ENCODE data around the gene TEAD1. TPM values are rescaled to one million over a fixed set of nuclear protein-coding genes. Genes with fewer than 3 reads are reported as not detected.

Gene TEAD1
- total and polyA plus RNA-seq, 10 of the 15 experiments (the other 5 are each of a cell fraction or from before 2014, with no cell fraction given) = 0.01 to 0.59 (median 0.04) TPM; not detected in 6

DNA sequence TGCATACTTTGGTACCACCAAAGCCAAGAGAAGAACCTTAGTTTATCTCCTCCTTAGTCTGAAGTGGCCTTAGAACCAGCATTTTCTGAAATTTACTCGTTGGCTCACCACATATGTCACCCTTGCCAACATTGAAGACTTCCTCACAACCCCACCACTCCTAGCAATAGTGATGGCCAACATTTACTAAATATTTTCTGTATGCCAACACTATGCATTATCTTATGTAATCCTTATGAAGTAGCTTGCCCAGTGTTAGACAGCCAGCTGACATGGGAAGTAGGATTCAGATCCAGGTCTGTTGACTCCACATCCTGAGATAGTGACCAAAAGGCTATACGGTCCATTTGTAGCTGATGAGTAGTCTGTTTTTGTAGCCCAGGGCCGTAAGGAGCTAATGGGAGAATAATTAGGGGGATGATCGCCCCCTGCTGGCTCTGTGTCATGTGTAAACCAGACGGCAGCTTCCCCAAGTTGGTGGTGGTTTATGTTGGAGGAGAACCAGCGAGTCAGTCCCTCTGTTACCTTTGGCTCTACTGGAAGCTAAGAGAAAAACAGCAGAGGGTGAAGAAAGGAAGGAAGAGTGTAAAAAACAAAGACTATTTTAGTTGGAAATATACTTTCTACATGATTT, 214.4 kb downstream of the TEAD1 start:
- H3K9me3 ChIP-seq (replicated peaks; ENCODE audit: control insufficient read depth, insufficient read depth, low read length) = no peaks in the 10 kb centered on the region
- H4K20me1 ChIP-seq (ENCODE audit: control insufficient read depth, insufficient read depth) = no peaks in the 10 kb centered on the region
- ATAC-seq (peak; percentile 94), FAIRE-seq (peak; percentile 27), DNase-seq (ENCODE audit: low read depth, low spot score) (no peak)
- H3K79me2 ChIP-seq (ENCODE audit: control insufficient read depth, insufficient read depth, low read length) = no peaks in the 10 kb centered on the region
- intact Hi-C loops (cut with micrococcal nuclease; ENCODE audit: unreplicated experiment) (loop anchor here (1.0 kb wide), 1 partner anchor 557 kb away; no protein-coding TSS in a partner anchor), in situ Hi-C loops (cut with MboI) (loop anchor here (5.0 kb wide), 2 partner anchors 291 to 561 kb away; no protein-coding TSS in a partner anchor)
- no peak overlapping the region for H3K4me3 ChIP-seq
- RAD21 ChIA-PET (ENCODE audit: unreplicated experiment) = interaction anchor here (0.7 to 3.7 kb wide), 8 partner anchors 287 to 609 kb away, joined by 3 to 44 read pairs (median 4); no protein-coding TSS in a partner anchor
- no peak overlapping the region for H2AFZ ChIP-seq (ENCODE audit: control insufficient read depth, low read depth, low read length)
- no peak overlapping the region for H3K9ac ChIP-seq (ENCODE audit: control insufficient read depth, insufficient read depth, low read length)
- H3K27ac ChIP-seq (ENCODE audit: control insufficient read depth, insufficient read depth) = no peak overlapping the region
- WGBS (ENCODE audit: insufficient coverage, insufficient replicate concordance, low lambda C conversion rate, missing lambda C conversion rate) = under 1% methylated on average over 6 of the region's 6 CpGs
- SMC1A ChIA-PET (ENCODE audit: uncharacterized antibody, unreplicated experiment) = interaction anchor here (0.6 to 5.3 kb wide), 12 partner anchors 8 to 600 kb away, joined by 3 to 41 read pairs (median 3); no protein-coding TSS in a partner anchor
- no peaks in the 10 kb centered on the region for H3K36me3 ChIP-seq (ENCODE audit: control insufficient read depth in 2 of 2, insufficient read depth in 2 of 2, low read length in 1 of 2)
- CTCF ChIA-PET = interaction anchor here (0.6 to 6.7 kb wide), 28 partner anchors 9 to 604 kb away, joined by 3 to 91 read pairs (median 4); no protein-coding TSS in a partner anchor
- POLR2A ChIA-PET = no interaction called here
- no peaks in the 10 kb centered on the region; a peak in 1 of 4 replicates for H3K27me3 ChIP-seq (replicated peaks in 1 of 2; ENCODE audit: control insufficient read depth in 2 of 2, insufficient read depth in 2 of 2, low read length in 1 of 2)
- BruUV-seq (replicated peaks) = no TSS peak
- no peaks in the 10 kb centered on the region for H3K4me1 ChIP-seq (ENCODE audit: control insufficient read depth, insufficient read depth, low read length)
- no peak overlapping the region for H3K4me2 ChIP-seq (ENCODE audit: control insufficient read depth, insufficient read depth)
- TF ChIP-seq PAX8 (IDR thresholded peaks at IDR 0.05) (no peak), CHD2 (IDR thresholded peaks at IDR 0.05; ENCODE audit: borderline replicate concordance, low read depth, low read length) (no peak), NFYB (IDR thresholded peaks at IDR 0.05; ENCODE audit: insufficient read depth, low read depth, low read length) (no peak), SMC3 (IDR thresholded peaks at IDR 0.05; ENCODE audit: borderline replicate concordance, low read length) (peak; percentile 74), NFIC (IDR thresholded peaks at IDR 0.05; ENCODE audit: low read depth, low read length) (no peak), BCL11A (IDR thresholded peaks at IDR 0.05; ENCODE audit: low read depth, low read length) (no peak), TBL1XR1 (IDR thresholded peaks at IDR 0.05; ENCODE audit: low read depth, low read length) (no peak), TCF12 (IDR thresholded peaks at IDR 0.05; ENCODE audit: low read depth, low read length) (no peak), RAD21 (IDR thresholded peaks at IDR 0.05; ENCODE audit: insufficient read depth, low read depth, low read length) (peak; percentile 72), RB1 (IDR thresholded peaks at IDR 0.05; ENCODE audit: borderline replicate concordance) (0 out of 2 replicates have a peak, but pooled peaks have one; percentile 29), JUNB (IDR thresholded peaks at IDR 0.05) (no peak), USF1 (IDR thresholded peaks at IDR 0.05; ENCODE audit: borderline replicate concordance, extremely low read length, insufficient read depth, low read depth, low read length) (no peak), ZBTB33 (IDR thresholded peaks at IDR 0.05) (no peak), EP300 (IDR thresholded peaks at IDR 0.05; ENCODE audit: borderline replicate concordance in 1 of 2, control insufficient read depth in 1 of 2, low read depth in 2 of 2, low read length in 2 of 2) (no peak), RELA (IDR thresholded peaks at IDR 0.05; ENCODE audit: borderline replicate concordance, partially characterized antibody) (no peak)
- TF ChIP-seq, protein P1, sequence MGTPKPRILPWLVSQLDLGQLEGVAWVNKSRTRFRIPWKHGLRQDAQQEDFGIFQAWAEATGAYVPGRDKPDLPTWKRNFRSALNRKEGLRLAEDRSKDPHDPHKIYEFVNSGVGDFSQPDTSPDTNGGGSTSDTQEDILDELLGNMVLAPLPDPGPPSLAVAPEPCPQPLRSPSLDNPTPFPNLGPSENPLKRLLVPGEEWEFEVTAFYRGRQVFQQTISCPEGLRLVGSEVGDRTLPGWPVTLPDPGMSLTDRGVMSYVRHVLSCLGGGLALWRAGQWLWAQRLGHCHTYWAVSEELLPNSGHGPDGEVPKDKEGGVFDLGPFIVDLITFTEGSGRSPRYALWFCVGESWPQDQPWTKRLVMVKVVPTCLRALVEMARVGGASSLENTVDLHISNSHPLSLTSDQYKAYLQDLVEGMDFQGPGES (IDR thresholded peaks at IDR 0.05) = no peak
- TF ChIP-seq, protein P2, sequence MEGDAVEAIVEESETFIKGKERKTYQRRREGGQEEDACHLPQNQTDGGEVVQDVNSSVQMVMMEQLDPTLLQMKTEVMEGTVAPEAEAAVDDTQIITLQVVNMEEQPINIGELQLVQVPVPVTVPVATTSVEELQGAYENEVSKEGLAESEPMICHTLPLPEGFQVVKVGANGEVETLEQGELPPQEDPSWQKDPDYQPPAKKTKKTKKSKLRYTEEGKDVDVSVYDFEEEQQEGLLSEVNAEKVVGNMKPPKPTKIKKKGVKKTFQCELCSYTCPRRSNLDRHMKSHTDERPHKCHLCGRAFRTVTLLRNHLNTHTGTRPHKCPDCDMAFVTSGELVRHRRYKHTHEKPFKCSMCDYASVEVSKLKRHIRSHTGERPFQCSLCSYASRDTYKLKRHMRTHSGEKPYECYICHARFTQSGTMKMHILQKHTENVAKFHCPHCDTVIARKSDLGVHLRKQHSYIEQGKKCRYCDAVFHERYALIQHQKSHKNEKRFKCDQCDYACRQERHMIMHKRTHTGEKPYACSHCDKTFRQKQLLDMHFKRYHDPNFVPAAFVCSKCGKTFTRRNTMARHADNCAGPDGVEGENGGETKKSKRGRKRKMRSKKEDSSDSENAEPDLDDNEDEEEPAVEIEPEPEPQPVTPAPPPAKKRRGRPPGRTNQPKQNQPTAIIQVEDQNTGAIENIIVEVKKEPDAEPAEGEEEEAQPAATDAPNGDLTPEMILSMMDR (IDR thresholded peaks at IDR 0.05 in 2 of 3, conservative IDR thresholded peaks at IDR 0.05 in 1 of 3; ENCODE audit: control insufficient read depth in 2 of 3, extremely low read depth in 1 of 3, insufficient read depth in 1 of 3, low read depth in 3 of 3, low read length in 3 of 3) = peak; percentile 66 to 75 (median 73); a peak in 5 of 6 replicates
